Natural killer cell (primary cell): ENCODE data around the gene LEPROT. TPM values are rescaled to one million over a fixed set of nuclear protein-coding genes. Genes with fewer than 3 reads are reported as not detected.

Experiments used
- ATAC-seq, 3 donors: fragments of 150-1000 bp in 2 of 3; fragments of 200-7000 bp in 1 of 3; cut with Tn5 transposase; 1 replicate in 1 of 3; 2 replicates in 2 of 3; pipeline ENCODE4 v1.10.0; 2021; ENCODE audit warnings: mild to moderate bottlenecking in 2 of 3, moderate library complexity in 2 of 3
- DNase-seq, 2 donors: peaks; one replicate each; pipeline versions ENCODE4 v3.0.0 to v3.0.0-alpha.2; 2013 to 2021; ENCODE audit warnings: mixed read lengths in 1 of 2
- H3K27ac ChIP-seq: one replicate; pipeline ENCODE4 v1.5.1; 2013; ENCODE audit warnings: mild to moderate bottlenecking, low read length
- H3K27me3 ChIP-seq: one replicate; pipeline ENCODE4 v1.6.1; 2013; ENCODE audit warnings: low read length; ENCODE audit not compliant: control insufficient read depth, insufficient read depth
- H3K36me3 ChIP-seq: one replicate; pipeline ENCODE4 v1.6.1; 2013; ENCODE audit warnings: low read length; ENCODE audit not compliant: control insufficient read depth, insufficient read depth
- H3K4me1 ChIP-seq: one replicate; pipeline ENCODE4 v1.6.1; 2013; ENCODE audit warnings: low read length; ENCODE audit not compliant: control insufficient read depth, insufficient read depth
- H3K4me3 ChIP-seq: one replicate; pipeline ENCODE4 v1.5.1; 2013; ENCODE audit warnings: low read length
- H3K9me3 ChIP-seq: one replicate; pipeline ENCODE4 v1.6.1; 2013; ENCODE audit warnings: low read length; ENCODE audit not compliant: control insufficient read depth, insufficient read depth
- H3K27ac Mint-ChIP-seq, 2 donors: one replicate each; pipeline ENCODE4 v1.8.0; 2022; ENCODE audit warnings: mild to moderate bottlenecking in 2 of 2, mixed read lengths in 2 of 2, moderate library complexity in 1 of 2
- H3K27me3 Mint-ChIP-seq, 2 donors: one replicate each; pipeline ENCODE4 v1.8.0; 2022; ENCODE audit warnings: low read depth in 2 of 2, mixed read lengths in 2 of 2
- H3K36me3 Mint-ChIP-seq: one replicate; pipeline ENCODE4 v1.8.0; 2022; ENCODE audit warnings: mixed read lengths
- H3K4me1 Mint-ChIP-seq, 2 donors: one replicate each; pipeline ENCODE4 v1.8.0; 2022; ENCODE audit warnings: mixed read lengths in 2 of 2
- H3K4me3 Mint-ChIP-seq: one replicate; pipeline ENCODE4 v1.8.0; 2022; ENCODE audit warnings: mild to moderate bottlenecking, moderate library complexity, mixed read lengths
- H3K9me3 Mint-ChIP-seq, 2 donors: one replicate each; pipeline ENCODE4 v1.8.0; 2022; ENCODE audit warnings: mixed read lengths in 2 of 2
- WGBS: methylation state at CpG from one replicate; pipeline ENCODE4 v1.1.7; 2013; ENCODE audit warnings: missing lambda C conversion rate; ENCODE audit not compliant: insufficient coverage; 5-methylcytosine and 5-hydroxymethylcytosine counted together
- intact Hi-C: fragments of 100-400 bp; cut with micrococcal nuclease; formaldehyde crosslinking; loops from one replicate; pipeline ENCODE4 v1.14.2; 2022
- total RNA-seq, 4 donors: library from RNA; stranded (reverse); fragments of 120-200 nt in 1 of 4; gene quantifications; one replicate each; pipeline versions ENCODE4 v1.2.3 to v1.2.4, GENCODE V29; 2013 to 2022
- TF ChIP-seq, protein P1 (sequence below): fragments of 200-600 bp; IDR thresholded peaks from one replicate; pipeline ENCODE4 v1.8.0; 2022; ENCODE audit warnings: antibody characterized with exemption

Gene LEPROT
- total RNA-seq, 3 donors from 2014 or later (not counting 1 experiment from before 2014, with no cell fraction given): 18.1 to 33.0 (median 20.3) TPM

DNA sequence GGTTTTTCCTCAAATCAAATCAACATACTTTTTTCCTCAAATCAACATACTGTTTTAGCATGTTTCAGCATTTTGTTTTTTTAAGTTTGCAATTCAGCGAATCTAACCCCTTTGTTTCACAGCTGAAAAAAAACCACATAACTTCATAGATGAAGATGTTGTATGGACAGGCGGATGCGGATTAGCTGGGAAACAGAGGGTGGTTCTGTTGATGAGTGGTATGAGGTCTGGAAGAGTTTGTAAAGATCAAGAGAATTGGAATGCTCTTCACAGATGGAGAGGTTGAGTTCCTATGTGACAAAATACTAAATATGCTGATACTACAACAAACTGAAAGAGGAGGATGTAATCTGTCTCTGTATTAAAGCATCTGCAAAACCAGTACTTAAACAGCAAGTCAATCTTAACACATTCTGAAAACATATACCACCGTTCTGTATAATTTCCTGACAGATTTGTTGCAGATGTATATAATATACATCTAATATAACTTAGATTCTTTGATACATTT is 10.6 kb upstream of the LEPROT start:
- Mint-ChIP-seq H3K27me3 (peaks cover 37 to 66% of the 10 kb centered on the region in 2 donors), H3K27ac (no peak overlapping the region), H3K36me3 (no peaks in the 10 kb centered on the region), H3K4me1 (no peaks in the 10 kb centered on the region), H3K4me3 (no peak overlapping the region), H3K9me3 (no peaks in the 10 kb centered on the region)
- Histone ChIP-seq H3K27me3 (no peaks in the 10 kb centered on the region), H3K36me3 (no peaks in the 10 kb centered on the region), H3K9me3 (no peaks in the 10 kb centered on the region), H3K4me1 (no peaks in the 10 kb centered on the region), H3K4me3 (no peak overlapping the region), H3K27ac (no peak overlapping the region)
- WGBS: 100% methylated on average over 2 of the region's 4 CpGs
- TF ChIP-seq, protein P1, sequence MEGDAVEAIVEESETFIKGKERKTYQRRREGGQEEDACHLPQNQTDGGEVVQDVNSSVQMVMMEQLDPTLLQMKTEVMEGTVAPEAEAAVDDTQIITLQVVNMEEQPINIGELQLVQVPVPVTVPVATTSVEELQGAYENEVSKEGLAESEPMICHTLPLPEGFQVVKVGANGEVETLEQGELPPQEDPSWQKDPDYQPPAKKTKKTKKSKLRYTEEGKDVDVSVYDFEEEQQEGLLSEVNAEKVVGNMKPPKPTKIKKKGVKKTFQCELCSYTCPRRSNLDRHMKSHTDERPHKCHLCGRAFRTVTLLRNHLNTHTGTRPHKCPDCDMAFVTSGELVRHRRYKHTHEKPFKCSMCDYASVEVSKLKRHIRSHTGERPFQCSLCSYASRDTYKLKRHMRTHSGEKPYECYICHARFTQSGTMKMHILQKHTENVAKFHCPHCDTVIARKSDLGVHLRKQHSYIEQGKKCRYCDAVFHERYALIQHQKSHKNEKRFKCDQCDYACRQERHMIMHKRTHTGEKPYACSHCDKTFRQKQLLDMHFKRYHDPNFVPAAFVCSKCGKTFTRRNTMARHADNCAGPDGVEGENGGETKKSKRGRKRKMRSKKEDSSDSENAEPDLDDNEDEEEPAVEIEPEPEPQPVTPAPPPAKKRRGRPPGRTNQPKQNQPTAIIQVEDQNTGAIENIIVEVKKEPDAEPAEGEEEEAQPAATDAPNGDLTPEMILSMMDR: no peak
- intact Hi-C loops: no loop called here
- no peak for ATAC-seq
- DNase-seq: no peak

DNA sequence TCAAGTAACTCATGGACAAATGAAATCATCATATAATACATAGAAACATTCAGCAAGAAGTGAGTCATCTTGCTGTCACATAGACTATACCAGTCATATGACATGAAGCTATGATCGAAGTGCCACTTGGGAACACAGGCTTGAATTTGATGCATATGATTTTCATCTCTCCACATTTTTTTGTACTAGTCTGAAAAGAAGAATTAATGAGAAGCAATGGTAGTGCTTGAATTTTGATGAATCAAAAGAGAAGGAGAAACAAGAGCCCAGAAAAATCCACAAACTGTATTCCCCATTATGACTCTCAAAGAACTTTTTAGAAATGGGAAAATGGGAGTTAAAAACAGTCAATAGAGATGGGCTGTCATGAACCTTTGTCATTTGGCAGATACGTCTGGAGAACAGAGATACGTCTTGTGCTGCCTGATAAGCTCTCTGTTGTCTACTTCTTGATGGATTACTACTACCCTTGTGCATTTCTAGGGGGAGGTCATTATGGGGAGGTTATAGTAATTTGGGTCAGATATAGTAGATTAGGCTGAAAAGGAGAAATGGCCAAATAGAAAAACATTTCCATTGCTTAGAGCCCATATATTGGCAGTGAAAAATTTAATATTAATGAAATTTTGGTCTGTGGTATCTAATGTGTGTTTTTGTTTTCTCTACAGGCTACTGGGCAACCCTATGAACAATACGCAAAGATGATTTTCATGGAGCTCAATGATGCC is 8.0 kb upstream of the LEPROT start:
- Histone ChIP-seq H3K4me3 (no peak overlapping the region), H3K36me3 (no peaks in the 10 kb centered on the region), H3K4me1 (no peaks in the 10 kb centered on the region), H3K27me3 (no peaks in the 10 kb centered on the region), H3K27ac (no peak overlapping the region), H3K9me3 (no peaks in the 10 kb centered on the region)
- Mint-ChIP-seq H3K4me1 (no peaks in the 10 kb centered on the region), H3K27ac (no peak overlapping the region), H3K36me3 (no peaks in the 10 kb centered on the region), H3K27me3 (peaks cover 32 to 70% of the 10 kb centered on the region in 2 donors), H3K4me3 (no peak overlapping the region), H3K9me3 (no peaks in the 10 kb centered on the region)
- DNase-seq (no peak), ATAC-seq (no peak)
- intact Hi-C loops: no loop called here
- TF ChIP-seq, protein P1: no peak
- 96% methylated on average over 4 of the region's 4 CpGs for WGBS

DNA sequence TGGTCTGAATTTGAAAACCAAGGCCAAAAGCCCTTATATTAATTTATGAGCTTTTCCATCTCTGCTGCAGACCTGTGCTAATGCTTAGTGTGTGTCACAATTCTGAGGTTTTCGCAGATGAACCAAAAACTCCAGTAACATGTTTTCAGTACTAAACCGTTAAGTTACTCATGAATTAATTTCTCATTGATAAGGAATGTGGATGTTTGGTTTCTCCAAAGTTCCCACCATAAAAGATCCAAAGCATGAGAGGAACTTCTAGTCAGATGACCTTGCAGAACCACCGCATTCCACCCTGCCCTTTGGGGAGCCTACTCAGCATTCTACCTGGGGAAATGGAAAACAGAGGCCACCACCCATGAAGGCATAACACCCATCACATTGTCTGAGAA is 7.5 kb upstream of the LEPROT start:
- TF ChIP-seq, protein P1: no peak
- H3K9me3 Mint-ChIP-seq: no peaks in the 10 kb centered on the region
- no peaks in the 10 kb centered on the region for H3K4me1 Mint-ChIP-seq
- no peak overlapping the region for H3K27ac Mint-ChIP-seq
- no peak overlapping the region for H3K4me3 Mint-ChIP-seq
- Histone ChIP-seq H3K27ac (no peak overlapping the region), H3K36me3 (no peaks in the 10 kb centered on the region), H3K9me3 (no peaks in the 10 kb centered on the region), H3K4me1 (no peaks in the 10 kb centered on the region), H3K4me3 (no peak overlapping the region), H3K27me3 (no peaks in the 10 kb centered on the region)
- DNase-seq (no peak), ATAC-seq (no peak)
- peaks cover 34 to 72% of the 10 kb centered on the region in 2 donors for H3K27me3 Mint-ChIP-seq
- no peaks in the 10 kb centered on the region for H3K36me3 Mint-ChIP-seq
- intact Hi-C loops: no loop called here
- 100% methylated on average over 2 of the region's 3 CpGs for WGBS
